Keratinocyte (primary cell): ENCODE data around the gene SMIM22.

Source experiments
- CTCF ChIP-seq, 3 experiments: IDR thresholded peaks in 1 of 3; conservative IDR thresholded peaks in 1 of 3; optimal IDR thresholded peaks in 1 of 3; 2 replicates in 2 of 3; 3 replicates in 1 of 3; pipeline versions ENCODE3 to v1.5.1; 2011; ENCODE audit warnings: low read length in 3 of 3, mild to moderate bottlenecking in 3 of 3, moderate library complexity in 2 of 3, control low read depth in 1 of 3, inconsistent platforms in 1 of 3; ENCODE audit not compliant: insufficient read depth in 2 of 3; ENCODE audit errors: extremely low read depth in 1 of 3
- EZH2 ChIP-seq: IDR thresholded peaks from one replicate; pipeline ENCODE4 v1.6.1; 2012; ENCODE audit warnings: inconsistent platforms, mild to moderate bottlenecking, low read length, moderate library complexity

- TF ChIP-seq CTCF (optimal IDR thresholded peaks at IDR 0.05 in 1 of 3, IDR thresholded peaks at IDR 0.05 in 1 of 3, conservative IDR thresholded peaks at IDR 0.05 in 1 of 3; ENCODE audit: extremely low read depth in 1 of 3, insufficient read depth in 2 of 3, low read length in 3 of 3) (no peak), EZH2 (no peak)
Measured at GRCh38 chr16:4811773-4812172, 16.6 kb downstream of the SMIM22 start.
